ENCODE measurements around the gene SYT17. TPM values are rescaled to one million over a fixed set of nuclear protein-coding genes. Genes with fewer than 3 reads are reported as not detected.

SYT17 gene
- total RNA-seq, 1 experiment from 2014 or later = 36.6 TPM

DNA sequence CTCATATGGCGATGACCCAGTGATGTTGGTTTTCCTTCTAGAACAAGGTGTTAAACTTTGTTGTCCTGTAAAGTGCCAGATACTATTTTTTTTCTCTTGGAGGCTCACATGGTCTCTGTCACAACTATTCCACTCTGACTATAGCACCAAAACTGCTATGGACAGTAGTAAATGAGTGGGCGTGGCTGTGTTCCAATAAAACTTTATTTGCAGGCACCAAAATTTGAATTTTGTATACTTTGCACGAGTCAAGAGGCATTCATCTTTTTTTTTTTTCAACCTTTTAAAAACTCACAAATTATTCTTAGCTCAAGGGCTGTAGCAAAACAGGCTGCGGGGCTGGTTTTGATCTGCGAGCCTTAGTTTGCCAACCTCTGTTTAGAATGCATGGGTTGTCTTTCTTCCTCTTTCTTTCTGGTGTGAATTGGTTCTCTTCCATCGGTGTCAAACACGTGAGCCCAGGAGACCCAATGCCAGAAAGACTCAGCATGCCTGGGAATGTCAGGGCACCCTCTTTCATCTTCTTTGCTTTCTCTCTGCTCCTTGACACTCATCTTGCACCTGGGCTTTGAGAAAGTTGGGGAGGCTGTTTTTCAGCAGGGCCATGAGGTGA lies 2.1 kb downstream of the SYT17 start:
- no peaks in the 10 kb centered on the region for H4K20me1 ChIP-seq (ENCODE audit: insufficient read depth)
- no peak overlapping the region for H3K27ac ChIP-seq
- no TSS peak for BruUV-seq (replicated peaks)
- H3K4me1 ChIP-seq (replicated peaks; ENCODE audit: insufficient read depth) = peaks cover 28% of the 10 kb centered on the region
- H3K4me2 ChIP-seq = no peak overlapping the region
- no peak overlapping the region for H2AFZ ChIP-seq
- 0 out of 2 replicates have a peak, but pooled peaks cover 8% of the 10 kb centered on the region for H3K79me2 ChIP-seq (ENCODE audit: low read depth)
- peaks cover 13% of the 10 kb centered on the region for H3F3A ChIP-seq (ENCODE audit: insufficient read depth, low read depth)
- H3K4me3 ChIP-seq = no peak overlapping the region
- no peaks in the 10 kb centered on the region for H3K9me3 ChIP-seq (ENCODE audit: insufficient read depth, low read depth)
- no peak for DNase-seq
- no peak for TF ChIP-seq CTCF (conservative IDR thresholded peaks at IDR 0.05)
- TF ChIP-seq EZH2 (IDR thresholded peaks at IDR 0.05; ENCODE audit: low read depth) = no peak
- no peaks in the 10 kb centered on the region for H3K27me3 ChIP-seq (ENCODE audit: insufficient read depth, low read depth)
- ChIA-PET CTCF (no interaction called here), POLR2A (ENCODE audit: unreplicated experiment) (interaction anchor here (0.6 kb wide), 1 partner anchor 10 kb away, joined by 3 read pairs; no protein-coding TSS in a partner anchor)
- intact Hi-C loops (cut with micrococcal nuclease; ENCODE audit: unreplicated experiment) = no loop called here
- H3K9me2 ChIP-seq (ENCODE audit: insufficient read depth) = no peaks in the 10 kb centered on the region
- 0 out of 2 replicates have a peak, but pooled peaks cover 2% of the 10 kb centered on the region for H3K36me3 ChIP-seq (ENCODE audit: low read depth)

DNA sequence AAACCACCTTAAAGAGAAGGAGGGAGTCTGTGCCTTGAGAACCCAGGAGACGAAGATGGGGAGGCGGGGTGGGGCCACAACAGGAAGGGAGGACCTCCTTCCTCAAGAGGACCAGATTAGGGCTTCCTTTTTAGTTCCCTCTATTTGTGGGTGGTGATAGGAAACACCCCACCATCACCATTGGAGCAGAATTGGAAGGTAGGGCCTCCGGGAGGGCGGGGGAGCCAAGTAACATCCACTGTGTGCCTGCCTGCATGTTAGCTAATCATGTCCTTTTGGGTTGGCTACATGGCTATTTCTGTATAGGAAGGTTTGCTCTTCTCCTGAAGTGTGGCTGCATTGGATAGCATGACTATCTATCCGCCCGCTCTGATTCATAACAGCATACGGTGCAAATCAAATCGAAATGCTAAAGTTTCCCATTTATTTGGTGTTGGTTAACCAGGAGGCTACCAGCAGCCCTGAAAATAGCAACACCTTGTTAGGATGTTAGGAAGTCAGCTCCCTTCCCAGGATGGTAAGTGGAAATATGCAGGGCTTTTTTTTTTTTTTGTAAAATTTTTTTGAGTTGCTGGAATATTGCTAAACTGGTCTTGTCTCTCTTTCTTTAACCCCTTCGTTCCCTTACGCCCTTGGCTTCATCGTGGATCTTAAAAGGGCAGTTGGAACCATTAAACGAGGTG lies 4.2 kb downstream of the SYT17 start:
- Histone ChIP-seq H3K79me2 (ENCODE audit: low read depth) (0 out of 2 replicates have a peak, but pooled peaks cover 8% of the 10 kb centered on the region), H3F3A (ENCODE audit: insufficient read depth, low read depth) (peaks cover 4% of the 10 kb centered on the region), H3K36me3 (ENCODE audit: low read depth) (0 out of 2 replicates have a peak, but pooled peaks cover 7% of the 10 kb centered on the region), H3K9me3 (ENCODE audit: insufficient read depth, low read depth) (no peaks in the 10 kb centered on the region), H3K9me2 (ENCODE audit: insufficient read depth) (no peaks in the 10 kb centered on the region), H3K27me3 (ENCODE audit: insufficient read depth, low read depth) (no peaks in the 10 kb centered on the region), H3K4me1 (replicated peaks; ENCODE audit: insufficient read depth) (peaks cover 11% of the 10 kb centered on the region; the same call in 1 of the 2 replicates), H4K20me1 (ENCODE audit: insufficient read depth) (no peaks in the 10 kb centered on the region), H3K4me3 (no peak overlapping the region), H3K27ac (no peak overlapping the region), H3K4me2 (no peak overlapping the region), H2AFZ (no peak overlapping the region)
- BruUV-seq (replicated peaks) = no TSS peak
- ChIA-PET POLR2A (ENCODE audit: unreplicated experiment) (no interaction called here), CTCF (no interaction called here)
- TF ChIP-seq CTCF (conservative IDR thresholded peaks at IDR 0.05) (no peak), EZH2 (IDR thresholded peaks at IDR 0.05; ENCODE audit: low read depth) (no peak)
- no peak for DNase-seq
- intact Hi-C loops (cut with micrococcal nuclease; ENCODE audit: unreplicated experiment) = no loop called here

GRCh38 chr16:19173059-19173458 lies 5.0 kb downstream of the SYT17 start:
- H4K20me1 ChIP-seq (ENCODE audit: insufficient read depth) = no peaks in the 10 kb centered on the region
- H2AFZ ChIP-seq = no peak overlapping the region
- TF ChIP-seq CTCF (conservative IDR thresholded peaks at IDR 0.05) (no peak), EZH2 (IDR thresholded peaks at IDR 0.05; ENCODE audit: low read depth) (no peak)
- H3K27me3 ChIP-seq (ENCODE audit: insufficient read depth, low read depth) = no peaks in the 10 kb centered on the region
- ChIA-PET CTCF (no interaction called here), POLR2A (ENCODE audit: unreplicated experiment) (no interaction called here)
- H3K79me2 ChIP-seq (ENCODE audit: low read depth) = 0 out of 2 replicates have a peak, but pooled peaks cover 8% of the 10 kb centered on the region
- H3K27ac ChIP-seq = no peak overlapping the region
- no peak overlapping the region for H3K4me2 ChIP-seq
- intact Hi-C loops (cut with micrococcal nuclease; ENCODE audit: unreplicated experiment) = no loop called here
- 0 out of 2 replicates have a peak, but pooled peaks cover 7% of the 10 kb centered on the region for H3K4me1 ChIP-seq (replicated peaks; ENCODE audit: insufficient read depth)
- H3F3A ChIP-seq (ENCODE audit: insufficient read depth, low read depth) = peaks cover 4% of the 10 kb centered on the region
- no peak for DNase-seq
- 0 out of 2 replicates have a peak, but pooled peaks cover 7% of the 10 kb centered on the region for H3K36me3 ChIP-seq (ENCODE audit: low read depth)
- no peak overlapping the region for H3K4me3 ChIP-seq
- no TSS peak for BruUV-seq (replicated peaks)
- H3K9me2 ChIP-seq (ENCODE audit: insufficient read depth) = no peaks in the 10 kb centered on the region
- H3K9me3 ChIP-seq (ENCODE audit: insufficient read depth, low read depth) = no peaks in the 10 kb centered on the region

Measured in PC-9 (cell line).